OCI-LY7 (cell line): ENCODE measurements around the gene CBFB.

ENCODE experiments used
- CTCF ChIP-seq: fragments of 200-600 bp; sonication (generic); conservative IDR thresholded peaks from 2 replicates; pipeline ENCODE4 v1.5.1; 2014; ENCODE audit warnings: mild to moderate bottlenecking, antibody characterized with exemption, low read length, moderate library complexity, mixed read lengths
- EZH2phosphoT487 ChIP-seq: fragments of 200-600 bp; sonication (generic); IDR thresholded peaks from 2 replicates; pipeline ENCODE4 v1.6.1; 2018; ENCODE audit warnings: low read depth, borderline replicate concordance, mild to moderate bottlenecking, mixed run types, antibody characterized with exemption, low read length, moderate library complexity, mixed read lengths

- no peak for TF ChIP-seq EZH2phosphoT487
- TF ChIP-seq CTCF = no peak
Measured at GRCh38 chr16:66986559-66986958, 42.4 kb upstream of the CBFB start.
